Endodermal cell (in vitro differentiated cells): Measurements from ENCODE around the gene SERPINB13. TPM values are rescaled to one million over a fixed set of nuclear protein-coding genes. Genes with fewer than 3 reads are reported as not detected.

Experiments used
- DNase-seq: peaks from one replicate; pipeline ENCODE4 v3.0.0-alpha.2; 2017
- H3K27ac ChIP-seq: 2 replicates; pipeline ENCODE4 v1.5.1; 2013; ENCODE audit warnings: mild to moderate bottlenecking, low read depth, low read length, moderate library complexity
- H3K27me3 ChIP-seq: 2 replicates; pipeline ENCODE4 v1.6.1; 2013; ENCODE audit warnings: mild to moderate bottlenecking, low read length, moderate library complexity; ENCODE audit not compliant: insufficient read depth, control insufficient read depth, poor library complexity, severe bottlenecking
- H3K36me3 ChIP-seq: 2 replicates; pipeline ENCODE4 v1.7.0; 2013; ENCODE audit warnings: mild to moderate bottlenecking, low read length, moderate library complexity; ENCODE audit not compliant: control insufficient read depth, insufficient read depth
- H3K4me1 ChIP-seq: one replicate; pipeline ENCODE4 v1.7.0; 2013; ENCODE audit warnings: low read length; ENCODE audit not compliant: control insufficient read depth, insufficient read depth
- H3K4me3 ChIP-seq: 2 replicates; pipeline ENCODE4 v1.5.1; 2013; ENCODE audit warnings: mild to moderate bottlenecking, low read length, moderate library complexity
- H3K9ac ChIP-seq: 2 replicates; pipeline ENCODE4 v1.6.1; 2013; ENCODE audit warnings: mild to moderate bottlenecking, low read length, moderate library complexity; ENCODE audit not compliant: poor library complexity, severe bottlenecking; ENCODE audit errors: extremely low read depth
- H3K9me3 ChIP-seq: 2 replicates; pipeline ENCODE4 v1.6.1; 2013; ENCODE audit warnings: mild to moderate bottlenecking, low read length, moderate library complexity; ENCODE audit not compliant: control insufficient read depth
- H3K27ac Mint-ChIP-seq: 2 replicates; pipeline ENCODE4 v1.8.0; 2020; ENCODE audit warnings: mixed read lengths
- H3K27me3 Mint-ChIP-seq: 2 replicates; pipeline ENCODE4 v1.8.0; 2021; ENCODE audit warnings: mild to moderate bottlenecking, mixed read lengths; ENCODE audit not compliant: insufficient read depth
- H3K36me3 Mint-ChIP-seq: 2 replicates; pipeline ENCODE4 v1.8.0; 2020; ENCODE audit warnings: low read depth, mixed read lengths
- H3K4me1 Mint-ChIP-seq: 2 replicates; pipeline ENCODE4 v1.8.0; 2020; ENCODE audit warnings: mixed read lengths
- H3K4me3 Mint-ChIP-seq: 2 replicates; pipeline ENCODE4 v1.8.0; 2020; ENCODE audit warnings: mild to moderate bottlenecking, moderate library complexity, mixed read lengths
- H3K9me3 Mint-ChIP-seq: 2 replicates; pipeline ENCODE4 v1.8.0; 2020; ENCODE audit warnings: mild to moderate bottlenecking, mixed read lengths
- WGBS, 2 experiments: methylation state at CpG; one replicate each; pipeline versions ENCODE4 v1.1.5 to v1.1.7; 2013; ENCODE audit warnings: missing lambda C conversion rate in 2 of 2, mixed read lengths in 1 of 2; ENCODE audit not compliant: insufficient coverage in 1 of 2, insufficient read length in 1 of 2; 5-methylcytosine and 5-hydroxymethylcytosine counted together
- total RNA-seq, 2 donors: library from RNA; stranded (reverse); fragmentation: NEBNext Ultra II Directional in 1 of 2; extraction: Animal tissue kit (Norgen Biotek cat#: 25700) in 1 of 2; gene quantifications; 2 replicates in 1 of 2; 3 replicates in 1 of 2; pipeline ENCODE4 v1.2.1, GENCODE V29; 2021
- TF ChIP-seq, protein P1 (sequence below): fragments of 200-600 bp; sonication (generic); conservative IDR thresholded peaks from 2 replicates; pipeline ENCODE4 v1.5.0; 2021; ENCODE audit warnings: antibody characterized with exemption, mild to moderate bottlenecking

The SERPINB13 gene
- total RNA-seq, 2 donors from 2014 or later = not detected

DNA sequence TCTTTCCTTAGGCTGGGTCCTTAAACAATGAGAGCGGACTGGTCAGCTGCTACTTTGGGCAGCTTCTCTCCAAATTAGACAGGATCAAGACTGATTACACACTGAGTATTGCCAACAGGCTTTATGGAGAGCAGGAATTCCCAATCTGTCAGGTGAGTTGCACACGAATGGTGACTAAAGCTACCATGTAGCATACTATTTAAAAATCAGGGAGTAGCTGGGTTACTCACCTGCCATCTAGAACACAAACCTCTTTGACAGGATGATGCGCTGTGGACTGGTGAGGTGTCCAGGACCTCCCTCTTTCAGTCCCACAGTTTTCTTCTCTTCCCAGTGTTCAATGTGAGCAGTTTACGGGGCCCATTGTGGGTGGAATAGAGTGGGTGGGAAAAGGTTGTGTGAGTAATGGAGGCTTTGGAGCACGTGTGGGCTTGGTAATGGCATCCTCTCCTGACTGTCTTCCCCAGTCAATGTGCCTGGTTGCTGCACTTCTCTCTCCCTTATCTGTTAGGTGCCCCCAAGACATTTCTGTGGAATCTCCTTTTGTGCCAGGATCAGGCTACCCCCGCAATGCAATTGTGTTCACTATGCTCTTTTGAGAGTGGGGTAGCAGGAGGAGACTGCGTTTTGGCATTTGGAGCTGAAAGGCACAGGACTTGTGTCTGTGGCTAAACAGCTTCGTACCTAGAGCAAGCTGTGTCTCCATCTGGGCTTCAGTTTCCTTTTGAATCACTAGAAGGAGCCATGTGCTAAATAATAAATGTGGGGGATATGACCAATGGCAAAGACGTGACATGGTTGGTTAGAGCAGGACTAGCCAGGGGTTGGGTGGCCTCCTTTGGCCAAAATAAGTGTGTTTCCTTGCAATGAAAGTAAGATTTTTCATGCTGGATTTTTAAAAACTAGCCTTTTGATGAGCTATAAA, 27.3 kb upstream of the SERPINB13 start:
- H3K4me1 Mint-ChIP-seq = no peaks in the 10 kb centered on the region
- Histone ChIP-seq H3K9ac (no peak overlapping the region), H3K27me3 (no peaks in the 10 kb centered on the region), H3K4me3 (no peak overlapping the region), H3K36me3 (no peaks in the 10 kb centered on the region), H3K4me1 (no peaks in the 10 kb centered on the region), H3K9me3 (no peaks in the 10 kb centered on the region), H3K27ac (no peak overlapping the region)
- no peaks in the 10 kb centered on the region for H3K36me3 Mint-ChIP-seq
- H3K9me3 Mint-ChIP-seq = no peaks in the 10 kb centered on the region
- WGBS, 2 experiments = 86 to 90% methylated on average over 6 to 9 of the region's 9 CpGs
- TF ChIP-seq, protein P1, sequence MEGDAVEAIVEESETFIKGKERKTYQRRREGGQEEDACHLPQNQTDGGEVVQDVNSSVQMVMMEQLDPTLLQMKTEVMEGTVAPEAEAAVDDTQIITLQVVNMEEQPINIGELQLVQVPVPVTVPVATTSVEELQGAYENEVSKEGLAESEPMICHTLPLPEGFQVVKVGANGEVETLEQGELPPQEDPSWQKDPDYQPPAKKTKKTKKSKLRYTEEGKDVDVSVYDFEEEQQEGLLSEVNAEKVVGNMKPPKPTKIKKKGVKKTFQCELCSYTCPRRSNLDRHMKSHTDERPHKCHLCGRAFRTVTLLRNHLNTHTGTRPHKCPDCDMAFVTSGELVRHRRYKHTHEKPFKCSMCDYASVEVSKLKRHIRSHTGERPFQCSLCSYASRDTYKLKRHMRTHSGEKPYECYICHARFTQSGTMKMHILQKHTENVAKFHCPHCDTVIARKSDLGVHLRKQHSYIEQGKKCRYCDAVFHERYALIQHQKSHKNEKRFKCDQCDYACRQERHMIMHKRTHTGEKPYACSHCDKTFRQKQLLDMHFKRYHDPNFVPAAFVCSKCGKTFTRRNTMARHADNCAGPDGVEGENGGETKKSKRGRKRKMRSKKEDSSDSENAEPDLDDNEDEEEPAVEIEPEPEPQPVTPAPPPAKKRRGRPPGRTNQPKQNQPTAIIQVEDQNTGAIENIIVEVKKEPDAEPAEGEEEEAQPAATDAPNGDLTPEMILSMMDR = no peak
- H3K27ac Mint-ChIP-seq = no peak overlapping the region
- no peaks in the 10 kb centered on the region for H3K27me3 Mint-ChIP-seq
- DNase-seq = no peak
- H3K4me3 Mint-ChIP-seq = no peak overlapping the region

DNA sequence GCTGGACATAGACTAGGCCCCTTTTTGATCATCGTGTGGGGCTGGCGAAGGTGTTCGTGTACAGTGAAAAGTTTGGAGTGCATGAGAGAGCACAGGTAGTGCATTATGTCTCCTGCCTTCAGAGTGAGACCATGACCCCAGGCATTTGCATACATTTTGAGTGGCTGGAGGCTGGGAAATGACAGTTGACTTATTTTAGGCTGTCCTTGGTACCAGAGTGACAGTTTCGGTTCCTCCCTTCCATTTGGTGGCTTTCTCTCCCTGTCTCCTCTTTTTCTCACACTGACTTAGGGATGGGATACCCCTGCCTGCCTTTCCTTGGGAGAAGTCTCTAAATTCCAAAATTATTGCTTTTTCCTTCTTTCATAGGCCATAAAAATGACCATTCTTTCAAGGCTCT, 24.9 kb upstream of the SERPINB13 start:
- Mint-ChIP-seq H3K4me1 (no peaks in the 10 kb centered on the region), H3K4me3 (no peak overlapping the region), H3K9me3 (no peaks in the 10 kb centered on the region), H3K27ac (no peak overlapping the region), H3K36me3 (no peaks in the 10 kb centered on the region), H3K27me3 (peaks cover 2% of the 10 kb centered on the region)
- H3K4me1 ChIP-seq = no peaks in the 10 kb centered on the region
- H3K9me3 ChIP-seq = no peaks in the 10 kb centered on the region
- H3K36me3 ChIP-seq = no peaks in the 10 kb centered on the region
- H3K4me3 ChIP-seq = no peak overlapping the region
- TF ChIP-seq, protein P1 = no peak
- no peak overlapping the region for H3K9ac ChIP-seq
- H3K27me3 ChIP-seq = peaks cover 4% of the 10 kb centered on the region
- DNase-seq = no peak
- 95 to 96% methylated on average over 3 to 4 of the region's 4 CpGs for WGBS, 2 experiments
- no peak overlapping the region for H3K27ac ChIP-seq

DNA sequence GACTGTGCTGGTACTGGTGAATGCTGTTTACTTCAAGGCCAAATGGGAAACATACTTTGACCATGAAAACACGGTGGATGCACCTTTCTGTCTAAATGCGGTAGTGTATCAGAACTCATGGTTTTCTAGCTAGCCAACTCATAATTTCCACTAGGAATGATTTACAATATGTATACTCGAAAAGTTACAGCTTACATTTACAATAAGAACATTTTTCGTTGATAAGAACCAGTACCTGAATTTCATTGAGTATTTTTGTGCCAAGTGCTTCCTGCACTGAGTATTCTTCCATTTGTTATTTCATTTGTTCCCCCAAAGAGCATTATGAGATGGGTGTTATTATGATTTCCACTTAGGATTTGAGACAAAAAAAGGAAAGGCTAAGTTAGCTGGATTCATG, 23.1 kb upstream of the SERPINB13 start:
- Histone ChIP-seq H3K4me3 (no peak overlapping the region), H3K9ac (no peak overlapping the region), H3K27me3 (peaks cover 4% of the 10 kb centered on the region), H3K4me1 (no peaks in the 10 kb centered on the region), H3K27ac (no peak overlapping the region), H3K36me3 (no peaks in the 10 kb centered on the region), H3K9me3 (no peaks in the 10 kb centered on the region)
- Mint-ChIP-seq H3K27ac (no peak overlapping the region), H3K4me1 (no peaks in the 10 kb centered on the region), H3K4me3 (no peak overlapping the region), H3K9me3 (no peaks in the 10 kb centered on the region), H3K36me3 (no peaks in the 10 kb centered on the region), H3K27me3 (peaks cover 4% of the 10 kb centered on the region)
- TF ChIP-seq, protein P1 = no peak
- no peak for DNase-seq
- 92 to 97% methylated on average over 3 to 4 of the region's 4 CpGs for WGBS, 2 experiments
